RWPE2 (cell line): ENCODE results near the gene PCSK9.

Experiments
- ATAC-seq: fragments of 200-7000 bp; cut with Tn5 transposase; 3 replicates; pipeline ENCODE4 v1.9.1; 2021; ENCODE audit warnings: low read depth
- DNase-seq: peaks from one replicate; pipeline ENCODE4 v3.0.0-alpha.2; 2020; ENCODE audit warnings: low spot score
- H3K27ac ChIP-seq: fragments of 450-650 bp; 2 replicates; pipeline ENCODE4 v1.5.1; 2017; ENCODE audit warnings: mild to moderate bottlenecking; ENCODE audit not compliant: poor library complexity, severe bottlenecking
- H3K27me3 ChIP-seq: fragments of 250-450 bp; sonication (Bioruptor Pico); 2 replicates; pipeline ENCODE4 v1.5.1; 2021; ENCODE audit warnings: mild to moderate bottlenecking, moderate library complexity; ENCODE audit not compliant: insufficient read depth, poor library complexity, severe bottlenecking
- H3K36me3 ChIP-seq: fragments of 250-450 bp; sonication (Bioruptor Pico); 2 replicates; pipeline ENCODE4 v1.5.1; 2020; ENCODE audit warnings: low read depth, mild to moderate bottlenecking, moderate library complexity
- H3K4me1 ChIP-seq: fragments of 250-450 bp; sonication (Bioruptor Pico); 2 replicates; pipeline ENCODE4 v1.5.1; 2021; ENCODE audit warnings: mild to moderate bottlenecking, moderate library complexity; ENCODE audit not compliant: insufficient read depth, poor library complexity, severe bottlenecking
- H3K4me3 ChIP-seq: fragments of 250-450 bp; sonication (Bioruptor Pico); 2 replicates; pipeline ENCODE4 v1.5.1; 2021; ENCODE audit warnings: mild to moderate bottlenecking, moderate library complexity; ENCODE audit not compliant: severe bottlenecking
- H3K9me3 ChIP-seq: fragments of 250-450 bp; sonication (Bioruptor Pico); 2 replicates; pipeline ENCODE4 v1.5.1; 2021; ENCODE audit warnings: mild to moderate bottlenecking, moderate library complexity; ENCODE audit not compliant: severe bottlenecking
- CTCF ChIP-seq: fragments of 450-650 bp; IDR thresholded peaks from one replicate; pipeline ENCODE4 v1.5.1; 2017; ENCODE audit warnings: mild to moderate bottlenecking, moderate library complexity; ENCODE audit not compliant: poor library complexity, severe bottlenecking

Gene PCSK9

GRCh38 chr1:54996869-54997710 is 42.3 kb upstream of the PCSK9 start:
- Histone ChIP-seq H3K36me3 (no peaks in the 10 kb centered on the region), H3K9me3 (no peaks in the 10 kb centered on the region), H3K27ac (no peak overlapping the region), H3K27me3 (no peaks in the 10 kb centered on the region), H3K4me3 (no peak overlapping the region), H3K4me1 (no peaks in the 10 kb centered on the region)
- TF ChIP-seq CTCF = no peak
- peak; percentile 47 for DNase-seq
- ATAC-seq = no peak

GRCh38 chr1:54997711-54997986 is 41.7 kb upstream of the PCSK9 start:
- Histone ChIP-seq H3K36me3 (no peaks in the 10 kb centered on the region), H3K4me3 (no peak overlapping the region), H3K9me3 (no peaks in the 10 kb centered on the region), H3K27ac (no peak overlapping the region), H3K27me3 (no peaks in the 10 kb centered on the region), H3K4me1 (no peaks in the 10 kb centered on the region)
- TF ChIP-seq CTCF = no peak
- no peak for DNase-seq
- no peak for ATAC-seq

- TF ChIP-seq CTCF = no peak
- no peaks in the 10 kb centered on the region for H3K9me3 ChIP-seq
- no peaks in the 10 kb centered on the region for H3K36me3 ChIP-seq
- no peak overlapping the region for H3K27ac ChIP-seq
- no peaks in the 10 kb centered on the region for H3K4me1 ChIP-seq
- no peak overlapping the region for H3K4me3 ChIP-seq
- ATAC-seq (no peak), DNase-seq (peak; percentile 26)
- no peaks in the 10 kb centered on the region for H3K27me3 ChIP-seq
Observed at GRCh38 chr1:54998100-54998499, 41.2 kb upstream of the PCSK9 start.

- no peaks in the 10 kb centered on the region for H3K4me1 ChIP-seq
- no peak within 1 kb of the TSS for H3K4me3 ChIP-seq
- TF ChIP-seq CTCF = no peak
- H3K9me3 ChIP-seq = no peaks in the 10 kb centered on the region
- DNase-seq (no peak), ATAC-seq (no peak)
- no peaks in the 10 kb centered on the region for H3K36me3 ChIP-seq
- H3K27me3 ChIP-seq = no peaks in the 10 kb centered on the region
- H3K27ac ChIP-seq = no peak within 1 kb of the TSS
Observed at GRCh38 chr1:54998677-54999076, 40.7 kb upstream of the PCSK9 start, which contains the start of gene BSND. TSS of gene BSND (plus strand) at chr1:54998933. CDS start at chr1:54999187, 254 bp downstream.
